GM12801 (cell line): ENCODE results near the gene NBEA.

ENCODE experiments used
- TF ChIP-seq, protein P1 (sequence below): IDR thresholded peaks from one replicate; pipeline ENCODE4 v1.5.1; 2011; ENCODE audit warnings: control low read depth; ENCODE audit not compliant: insufficient read length; ENCODE audit errors: extremely low read depth

NBEA gene

GRCh38 chr13:34911159-34911558 is 30.9 kb upstream of the NBEA start:
- TF ChIP-seq, protein P1, sequence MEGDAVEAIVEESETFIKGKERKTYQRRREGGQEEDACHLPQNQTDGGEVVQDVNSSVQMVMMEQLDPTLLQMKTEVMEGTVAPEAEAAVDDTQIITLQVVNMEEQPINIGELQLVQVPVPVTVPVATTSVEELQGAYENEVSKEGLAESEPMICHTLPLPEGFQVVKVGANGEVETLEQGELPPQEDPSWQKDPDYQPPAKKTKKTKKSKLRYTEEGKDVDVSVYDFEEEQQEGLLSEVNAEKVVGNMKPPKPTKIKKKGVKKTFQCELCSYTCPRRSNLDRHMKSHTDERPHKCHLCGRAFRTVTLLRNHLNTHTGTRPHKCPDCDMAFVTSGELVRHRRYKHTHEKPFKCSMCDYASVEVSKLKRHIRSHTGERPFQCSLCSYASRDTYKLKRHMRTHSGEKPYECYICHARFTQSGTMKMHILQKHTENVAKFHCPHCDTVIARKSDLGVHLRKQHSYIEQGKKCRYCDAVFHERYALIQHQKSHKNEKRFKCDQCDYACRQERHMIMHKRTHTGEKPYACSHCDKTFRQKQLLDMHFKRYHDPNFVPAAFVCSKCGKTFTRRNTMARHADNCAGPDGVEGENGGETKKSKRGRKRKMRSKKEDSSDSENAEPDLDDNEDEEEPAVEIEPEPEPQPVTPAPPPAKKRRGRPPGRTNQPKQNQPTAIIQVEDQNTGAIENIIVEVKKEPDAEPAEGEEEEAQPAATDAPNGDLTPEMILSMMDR: no peak

DNA sequence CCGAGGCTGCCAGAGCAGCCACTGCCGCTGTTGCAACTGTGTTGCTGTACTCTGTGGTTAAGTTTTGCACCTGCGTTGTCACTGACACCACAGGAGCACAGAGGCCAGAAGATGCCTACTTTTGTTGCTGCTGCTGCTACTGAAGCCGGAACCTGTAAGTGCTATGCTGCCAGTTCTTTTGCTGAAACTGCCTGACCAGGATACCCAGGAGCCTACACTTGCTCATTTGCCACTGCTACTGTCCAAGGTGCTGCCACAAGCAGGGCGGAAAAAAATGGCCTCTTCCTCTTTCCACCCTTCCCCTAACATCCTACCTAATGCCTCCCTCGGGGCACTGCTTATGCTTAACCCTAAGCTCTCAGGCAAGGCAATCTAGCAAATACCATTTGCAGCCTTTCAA is 29.0 kb upstream of the NBEA start:
- TF ChIP-seq, protein P1: no peak

DNA sequence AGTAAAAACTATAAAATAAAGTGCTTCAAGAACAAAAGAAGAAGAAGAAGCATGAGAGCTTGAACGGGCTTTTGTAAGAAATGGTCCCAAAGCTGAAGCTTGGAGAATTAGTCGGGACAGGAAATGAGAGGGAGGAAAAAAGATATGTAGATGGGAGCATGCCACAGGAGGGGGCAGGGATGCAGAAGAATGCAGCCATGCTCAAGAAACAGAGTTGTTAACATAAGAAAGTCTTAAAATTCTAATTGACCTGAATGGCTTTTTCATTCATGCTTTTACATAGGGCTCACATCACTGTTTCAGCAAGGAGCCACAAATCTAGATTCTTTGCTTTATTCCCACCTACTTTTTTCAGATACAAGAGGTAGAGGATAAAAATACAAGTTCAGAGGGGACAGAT is 27.7 kb upstream of the NBEA start:
- TF ChIP-seq, protein P1: no peak

DNA sequence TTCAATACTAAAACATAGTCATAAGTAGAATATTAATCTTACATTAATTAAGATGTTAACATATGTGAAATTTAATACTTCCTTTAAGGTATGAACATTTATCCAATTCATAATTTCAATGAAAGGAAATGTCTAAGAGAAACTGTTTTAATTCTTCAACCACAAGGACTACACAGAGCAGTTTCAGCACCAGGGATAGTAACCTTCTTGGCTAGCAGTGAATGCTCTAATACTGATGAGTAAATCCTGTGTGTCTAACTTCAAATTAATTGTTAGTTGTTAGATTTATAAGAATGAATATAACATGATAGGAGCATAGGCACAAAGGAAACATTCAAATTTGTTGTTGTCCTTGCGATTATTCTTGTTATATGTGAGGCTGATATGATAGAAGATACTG is 15.6 kb upstream of the NBEA start:
- TF ChIP-seq, protein P1: no peak

GRCh38 chr13:34931572-34931971 is 10.5 kb upstream of the NBEA start:
- TF ChIP-seq, protein P1: no peak

- TF ChIP-seq, protein P1: no peak
These were observed 8.7 kb upstream of the NBEA start for GRCh38 chr13:34933349-34933748.

GRCh38 chr13:34933786-34934185 is 8.3 kb upstream of the NBEA start:
- TF ChIP-seq, protein P1: no peak

- TF ChIP-seq, protein P1: no peak
These were observed 6.2 kb upstream of the NBEA start for GRCh38 chr13:34935841-34936240.
